Tongue (tissue), 2 donors: ENCODE results near the gene PRKAG1. TPM values are rescaled to one million over a fixed set of nuclear protein-coding genes. Genes with fewer than 3 reads are reported as not detected.
A peak's percentile ranks its signal among the peaks of the same experiment; 100 is the strongest.

Source experiments
- DNase-seq: peaks from one replicate; pipeline ENCODE4 v3.0.0-alpha.2; 2015
- total RNA-seq: library from RNA; depleted of rRNA; stranded (reverse); fragments of >200 nt; gene quantifications from one replicate; pipeline ENCODE4 v1.2.3, GENCODE V29; 2014

PRKAG1 gene
- total RNA-seq, 1 donor from 2014 or later: 31.8 TPM

GRCh38 chr12:49010092-49010668, 8.4 kb downstream of the PRKAG1 start:
- DNase-seq: peak; percentile 36

DNA sequence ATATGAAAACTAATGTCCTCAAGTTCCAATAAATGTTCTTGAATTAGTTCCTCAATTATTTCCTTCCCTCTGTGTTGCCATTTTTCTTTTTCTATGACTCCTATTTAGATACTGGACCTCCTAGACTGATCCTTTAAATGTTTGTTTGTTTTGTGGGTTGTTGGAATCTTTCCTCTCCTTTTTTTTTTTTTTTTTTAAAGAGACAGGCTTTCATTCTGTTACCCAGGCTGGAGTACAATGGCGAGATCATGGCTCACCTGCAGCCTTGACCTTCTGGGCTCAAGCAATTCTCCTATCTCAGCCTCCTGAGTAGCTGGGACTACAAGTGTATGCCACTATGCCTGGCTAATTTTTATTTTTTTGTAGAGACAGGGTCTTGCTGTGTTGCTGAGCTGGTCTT, 9.6 kb downstream of the PRKAG1 start:
- DNase-seq: no peak

GRCh38 chr12:49000346-49000745, 18.2 kb downstream of the PRKAG1 start:
- no peak for DNase-seq

DNA sequence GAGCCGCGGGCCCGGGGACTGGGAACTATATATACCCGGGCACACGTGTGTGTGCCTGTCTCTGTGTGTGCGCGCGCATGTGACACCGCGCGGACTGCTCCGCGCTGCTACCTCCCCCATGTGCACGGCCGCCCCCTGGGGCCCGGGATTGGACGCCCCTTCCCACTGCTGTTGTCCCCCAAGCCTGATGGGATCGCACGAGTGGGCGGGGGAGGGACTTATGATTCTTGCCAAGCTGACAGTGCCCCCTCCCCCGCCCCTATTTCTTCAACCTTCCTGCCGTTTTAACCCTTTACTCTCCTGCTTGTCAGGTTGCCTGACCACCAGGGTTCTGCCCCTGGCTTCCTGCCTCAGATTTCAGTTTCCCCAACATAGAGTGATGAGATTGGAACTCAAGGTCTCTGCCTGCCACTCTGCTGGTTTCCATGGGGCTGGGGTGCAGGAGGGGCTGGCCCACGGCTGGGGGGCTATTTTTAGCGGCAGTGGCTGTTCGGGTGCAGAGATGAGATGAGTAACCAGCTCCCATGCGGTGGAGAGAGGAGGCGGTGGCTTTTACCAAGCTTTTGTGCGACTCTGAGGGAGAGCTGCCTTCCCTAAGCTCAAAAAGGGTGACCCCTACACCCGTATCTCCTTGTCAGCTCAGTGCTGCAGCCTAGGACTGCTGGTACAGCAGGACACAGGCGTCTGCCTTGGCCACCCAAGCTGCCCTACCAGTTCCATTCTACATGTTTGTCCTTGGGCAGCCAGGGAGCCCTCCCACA, 19.0 kb downstream of the PRKAG1 start, which contains the start of gene DDN:
DDN (minus strand) TSS at position 5 of the 761 bp plus-strand sequence. CDS start 88 bp downstream, outside the sequence.
- peak; percentile 60 for DNase-seq

GRCh38 chr12:48998497-48999353, 19.9 kb downstream of the PRKAG1 start:
- DNase-seq: no peak

DNA sequence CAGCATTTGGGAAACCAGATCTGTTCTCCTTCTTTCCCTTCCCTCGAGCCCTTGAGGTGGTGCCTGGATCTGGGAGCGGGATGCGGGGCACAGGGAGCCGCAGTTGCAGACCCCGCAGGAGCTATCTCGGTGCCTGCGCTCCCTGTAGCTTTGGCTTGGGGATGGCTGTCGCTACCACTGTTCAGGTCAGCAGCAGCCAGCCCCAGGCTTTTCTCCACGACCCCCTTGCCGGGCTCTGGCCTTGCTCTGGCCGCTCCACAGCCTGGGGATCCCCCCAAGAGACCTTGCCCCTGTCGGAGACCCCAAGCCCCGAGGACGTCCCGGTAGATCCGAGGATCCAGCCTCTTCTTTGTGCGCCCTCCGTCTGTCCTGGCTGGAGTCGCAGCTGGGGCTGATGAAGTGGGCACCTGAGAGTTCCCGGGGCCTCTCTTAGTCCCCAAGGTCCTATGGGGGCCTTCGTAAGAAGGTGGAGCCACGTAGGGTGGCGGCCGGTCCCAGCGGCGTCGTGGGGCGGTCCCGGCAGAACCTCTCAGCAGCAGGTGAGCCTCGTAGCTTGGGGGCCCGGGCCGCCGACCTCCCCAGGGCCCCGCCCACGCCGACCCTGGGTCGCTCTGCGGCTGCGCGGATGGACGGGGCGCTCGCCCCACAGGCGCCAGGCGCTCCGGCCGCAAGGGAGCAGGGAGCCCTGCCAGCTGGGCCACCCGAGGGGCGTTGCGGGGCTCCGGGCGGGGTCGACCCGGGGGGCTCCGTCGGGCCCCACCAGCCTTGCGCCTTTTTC, 20.7 kb downstream of the PRKAG1 start:
- no peak for DNase-seq

DNA sequence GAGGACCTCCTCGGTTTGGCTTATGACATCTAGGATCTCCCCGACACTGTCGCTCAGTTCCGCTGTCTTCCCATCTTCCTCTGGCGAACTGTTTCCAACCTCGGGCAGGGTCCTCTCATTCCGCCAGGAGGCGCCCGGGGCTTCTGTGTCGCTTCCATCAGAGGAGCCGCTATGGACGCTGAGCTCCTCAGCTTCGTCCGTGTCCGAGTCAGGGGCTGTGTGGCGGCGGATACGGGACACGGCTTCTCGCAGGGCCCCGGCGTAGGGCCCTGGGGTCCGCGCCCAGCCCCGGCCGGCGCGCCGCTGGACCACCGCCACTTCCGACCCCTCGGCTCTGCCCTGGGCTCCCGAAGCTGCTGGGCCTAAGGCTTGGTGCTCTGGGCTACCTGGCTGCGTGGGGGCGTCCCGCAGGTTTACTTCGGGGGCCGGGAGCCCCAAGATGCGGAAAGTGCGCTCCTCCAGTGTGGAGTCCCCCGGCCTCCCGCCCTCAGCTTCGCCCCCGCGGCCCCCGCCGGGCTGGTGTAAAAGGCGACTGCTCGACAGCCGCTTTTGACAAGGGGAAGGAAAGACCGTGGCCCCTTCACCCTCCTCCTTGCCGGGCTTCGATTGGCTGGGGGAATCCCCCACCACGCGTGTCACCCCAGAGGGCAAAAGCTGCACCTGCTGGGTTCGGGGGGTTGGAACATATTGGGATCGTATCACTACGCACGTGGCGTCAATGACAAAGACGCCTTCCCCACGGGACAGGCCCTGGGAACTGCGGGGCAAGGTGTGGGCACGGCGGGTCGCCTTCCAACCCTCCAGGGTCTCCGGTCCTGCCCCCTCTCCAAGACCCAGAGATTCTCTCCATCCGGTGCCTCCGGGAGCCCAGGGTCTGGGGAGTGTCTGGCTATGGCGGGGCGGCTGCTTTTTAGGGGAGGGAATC, 21.5 kb downstream of the PRKAG1 start:
- DNase-seq: peak; percentile 88

- peak; percentile 91 for DNase-seq
Observed at GRCh38 chr12:48995086-48995879, 23.3 kb downstream of the PRKAG1 start.

DNA sequence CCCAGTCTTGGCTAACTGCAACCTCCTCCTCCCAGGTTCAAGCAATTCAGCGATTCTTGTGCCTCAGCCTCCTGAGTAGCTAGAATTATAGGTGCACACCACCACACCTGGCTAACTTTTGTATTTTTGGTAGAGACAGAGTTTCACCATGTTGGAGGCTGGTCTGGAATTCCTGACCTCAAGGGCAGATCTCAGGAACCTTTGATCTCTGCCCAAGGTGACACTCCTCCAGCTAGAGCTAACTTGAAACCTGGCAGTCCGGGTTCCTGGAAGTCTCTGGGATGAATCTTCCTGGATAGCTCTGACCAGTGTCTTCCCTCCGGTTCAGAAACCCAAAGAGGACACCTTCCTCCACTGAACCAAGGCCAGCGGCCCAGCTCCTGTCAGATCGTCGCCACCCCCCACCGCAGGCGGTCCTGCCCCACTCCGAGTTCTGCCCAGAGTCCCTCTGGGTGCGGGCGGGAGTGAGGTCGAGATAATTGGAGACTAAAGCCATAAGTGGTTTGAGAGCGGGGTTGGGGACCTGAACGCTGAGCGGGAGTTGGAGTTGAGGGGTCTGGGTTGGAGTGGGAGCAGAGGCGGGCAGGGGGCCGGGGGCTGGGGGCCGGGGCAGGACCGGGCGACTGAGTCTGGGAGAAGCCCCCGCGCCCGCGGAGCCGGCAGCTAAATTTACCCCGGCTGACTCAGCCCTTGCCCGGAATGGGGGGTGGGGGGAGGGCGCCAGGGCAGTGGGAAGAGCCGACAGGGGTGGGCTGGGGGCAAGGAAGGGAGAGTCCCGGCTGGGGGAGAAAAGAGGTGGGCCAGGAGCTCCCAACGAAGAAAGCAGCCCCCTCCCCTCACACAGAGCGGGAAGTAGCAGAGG, 24.1 kb downstream of the PRKAG1 start:
- DNase-seq: no peak

- DNase-seq: no peak
Observed at GRCh38 chr12:48993787-48994186, 24.8 kb downstream of the PRKAG1 start.

- no peak for DNase-seq
Observed at GRCh38 chr12:48991247-48992050, 27.1 kb downstream of the PRKAG1 start.

- no peak for DNase-seq
Observed at GRCh38 chr12:48990552-48990951, 28.0 kb downstream of the PRKAG1 start.

DNA sequence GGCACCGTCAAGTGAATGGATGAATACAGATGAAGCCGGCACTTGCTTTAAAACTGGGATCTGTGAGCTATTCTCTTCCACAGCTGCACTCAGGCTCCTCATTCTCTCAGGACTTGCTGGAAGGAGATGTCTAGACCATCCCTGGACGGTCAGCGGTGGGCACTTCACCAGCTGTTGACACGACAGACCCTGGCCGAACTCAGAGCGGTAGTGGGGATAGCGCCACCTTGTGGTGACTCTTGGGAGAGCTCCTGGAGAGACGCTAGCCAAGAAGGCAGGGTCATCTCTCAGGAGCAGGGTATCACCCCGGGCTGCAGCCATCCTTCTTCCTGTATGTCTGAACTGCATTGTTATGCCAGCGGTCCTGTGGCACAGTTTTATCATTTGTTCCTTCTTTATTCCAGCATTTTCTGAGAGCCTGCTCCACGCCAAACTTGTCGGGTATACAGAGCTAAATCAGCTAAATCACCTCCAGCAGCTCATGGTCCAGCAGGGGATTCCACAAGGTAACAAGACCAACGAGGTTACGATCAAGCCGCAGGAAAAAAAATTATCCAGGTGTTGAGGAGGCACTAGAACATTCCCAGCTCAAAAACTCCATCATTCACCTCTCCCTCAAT, 30.4 kb downstream of the PRKAG1 start:
- DNase-seq: peak; percentile 65

DNA sequence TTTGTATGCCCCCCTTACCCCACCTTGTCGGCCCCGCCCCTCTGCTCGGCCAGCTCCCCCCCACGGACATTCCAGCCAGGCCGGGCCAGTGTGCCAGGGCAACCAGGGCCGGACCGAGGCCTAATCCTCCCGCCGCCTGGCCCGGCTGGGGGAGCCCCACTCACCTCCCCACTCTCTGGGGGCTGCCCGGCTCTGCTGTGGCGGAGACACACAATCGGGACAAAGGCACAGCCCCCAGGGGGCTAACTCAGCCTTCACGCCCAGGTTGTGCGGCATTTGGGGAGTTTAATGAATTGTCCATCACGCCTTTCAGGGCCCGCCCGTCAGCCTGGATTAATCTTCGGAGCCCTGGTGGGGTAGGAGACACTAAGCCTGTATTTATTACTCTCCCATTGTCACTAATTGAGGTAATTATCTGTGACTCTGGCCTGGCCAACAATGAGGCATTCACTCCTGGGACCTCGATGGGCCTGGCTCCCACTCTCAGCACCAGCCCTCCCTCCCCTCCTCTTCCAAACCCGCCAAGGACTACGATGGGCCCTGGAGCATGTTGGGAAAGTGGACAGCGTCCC, 31.8 kb downstream of the PRKAG1 start:
- no peak for DNase-seq

DNA sequence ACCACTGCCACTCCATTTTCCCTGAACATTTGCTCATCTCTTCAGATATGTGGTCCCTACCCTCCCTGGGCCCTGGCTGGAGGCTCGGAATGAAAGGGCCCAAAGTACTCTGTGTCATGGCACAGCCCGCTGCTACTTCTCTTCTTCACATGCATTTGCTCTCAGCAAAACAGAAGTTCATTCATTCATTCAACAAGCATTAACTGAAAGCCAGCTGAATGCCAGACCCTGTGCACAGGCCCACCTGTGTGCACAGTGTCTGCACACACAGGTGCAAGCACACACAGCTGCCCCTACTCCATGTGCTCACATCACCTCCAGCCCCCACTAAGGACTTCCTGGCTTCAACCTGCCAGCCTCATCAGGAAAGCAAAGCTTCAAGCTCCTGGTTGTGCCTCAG, 32.7 kb downstream of the PRKAG1 start:
- no peak for DNase-seq

GRCh38 chr12:48985475-48985897, 33.1 kb downstream of the PRKAG1 start:
- DNase-seq: no peak

DNA sequence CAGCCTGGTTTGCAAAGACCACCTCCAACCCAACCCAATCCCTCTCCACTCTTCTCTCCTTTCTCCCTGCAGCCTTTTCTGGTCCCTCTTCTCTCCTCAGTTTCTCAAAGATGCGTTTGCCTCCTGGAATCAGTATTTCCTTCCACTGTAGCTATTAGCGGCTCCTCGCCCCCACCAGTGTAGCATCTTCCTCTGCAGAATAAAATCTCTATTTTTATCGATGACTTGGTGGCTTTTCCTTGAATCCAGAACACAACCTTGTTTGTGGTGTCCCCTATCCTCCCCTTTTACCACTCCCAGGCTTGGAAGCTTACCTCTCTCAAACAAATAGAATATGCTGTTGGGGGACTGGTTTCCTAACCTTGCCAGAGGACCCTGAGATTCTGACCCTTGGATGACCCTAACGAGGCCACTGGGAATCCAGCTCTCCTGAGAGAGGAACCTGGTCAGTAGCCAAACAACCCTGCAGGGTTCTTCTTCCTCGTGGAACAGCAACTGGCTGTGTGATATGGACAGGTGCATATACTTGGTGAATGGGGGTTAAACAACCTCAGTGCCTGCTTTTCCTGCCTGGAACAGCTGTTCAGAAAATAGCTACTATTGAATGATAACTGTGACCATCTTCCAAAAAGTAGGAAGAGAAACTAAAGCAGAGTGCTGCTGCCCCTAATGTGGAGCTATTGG, 36.0 kb downstream of the PRKAG1 start:
- no peak for DNase-seq
